Neural cell (in vitro differentiated cells): ENCODE data around the gene FRMPD4.

Experiments
- CTCF ChIP-seq: fragments of 450-650 bp; IDR thresholded peaks from 2 replicates; pipeline ENCODE4 v1.5.1; 2014; ENCODE audit warnings: antibody characterized with exemption, mild to moderate bottlenecking, moderate library complexity; ENCODE audit not compliant: poor library complexity, severe bottlenecking
- EP300 ChIP-seq: fragments of 450-650 bp; conservative IDR thresholded peaks from 2 replicates; pipeline ENCODE4 v1.6.1; 2014; ENCODE audit warnings: antibody characterized with exemption, mild to moderate bottlenecking, moderate library complexity; ENCODE audit not compliant: poor library complexity, severe bottlenecking
- EZH2 ChIP-seq: fragments of 200-600, 300-800 bp; shearing (Covaris generic), sonication (generic); IDR thresholded peaks from 2 replicates; pipeline ENCODE4 v1.6.1; 2014; ENCODE audit warnings: antibody characterized with exemption, low read length, borderline replicate concordance, mild to moderate bottlenecking; ENCODE audit not compliant: insufficient read depth, poor library complexity, severe bottlenecking
- POLR2AphosphoS5 ChIP-seq: IDR thresholded peaks from 2 replicates; pipeline ENCODE4 v1.6.1; 2012
- RAD21 ChIP-seq: fragments of 450-650 bp; conservative IDR thresholded peaks from 2 replicates; pipeline ENCODE4 v1.6.1; 2014; ENCODE audit warnings: antibody characterized with exemption, mild to moderate bottlenecking, moderate library complexity

DNA sequence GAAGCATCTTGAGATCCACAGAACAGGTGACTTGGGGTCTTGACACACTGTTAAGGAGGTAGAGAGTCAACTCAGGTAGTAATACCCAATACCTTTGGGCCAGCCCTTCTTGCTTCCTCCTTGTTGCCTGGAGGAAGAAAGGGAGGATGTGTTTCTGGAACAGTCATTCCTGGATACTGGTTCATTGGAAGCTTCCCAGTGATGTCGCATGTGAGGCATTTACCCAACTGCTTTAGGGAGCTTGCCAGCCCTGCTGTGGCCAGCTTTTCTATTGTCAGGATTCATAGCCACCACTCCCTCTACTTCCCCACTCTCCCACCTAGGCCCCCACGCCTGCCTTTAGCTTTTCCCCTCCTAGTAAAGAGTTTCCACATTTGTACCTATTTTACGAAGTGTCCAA is 342.7 kb downstream of the FRMPD4 start:
- TF ChIP-seq RAD21 (no peak), CTCF (no peak), EZH2 (no peak), EP300 (no peak), POLR2AphosphoS5 (no peak)
